Urinary bladder (tissue), 4 donors: ENCODE data around the gene TPP2. TPM values are rescaled to one million over a fixed set of nuclear protein-coding genes. Genes with fewer than 3 reads are reported as not detected.
A peak's percentile ranks its signal among the peaks of the same experiment; 100 is the strongest.

Experiments used
- DNase-seq: peaks from one replicate; pipeline ENCODE4 v3.0.0-alpha.2; 2015; ENCODE audit errors: extremely low spot score
- H3K27ac ChIP-seq: one replicate; pipeline ENCODE4 v1.5.1; 2013; ENCODE audit warnings: low read depth, mild to moderate bottlenecking, moderate library complexity
- H3K36me3 ChIP-seq: one replicate; pipeline ENCODE4 v1.6.1; 2013; ENCODE audit warnings: mild to moderate bottlenecking, moderate library complexity; ENCODE audit not compliant: insufficient read depth
- H3K4me1 ChIP-seq: one replicate; pipeline ENCODE4 v1.6.1; 2013; ENCODE audit warnings: mild to moderate bottlenecking, moderate library complexity; ENCODE audit not compliant: insufficient read depth
- H3K4me3 ChIP-seq: one replicate; pipeline ENCODE4 v1.5.1; 2013; ENCODE audit warnings: low read depth, low read length
- WGBS: extraction: QIAGEN DNeasy Blood & Tissue Kit; methylation state at CpG from one replicate; pipeline ENCODE4 v1.1.7; 2013; 5-methylcytosine and 5-hydroxymethylcytosine counted together
- polyA plus RNA-seq: library from polyadenylated mRNA; stranded (reverse); fragments of 200-250 nt; gene quantifications from one replicate; pipeline ENCODE4 v1.2.3, GENCODE V29; 2013
- total RNA-seq: library from RNA; depleted of rRNA; stranded (reverse); fragments of >200 nt; gene quantifications from one replicate; pipeline ENCODE4 v1.2.3, GENCODE V29; 2014
- donor health status: healthy with polysubstance abuse.
- donor health status: healthy.

The TPP2 gene
- total RNA-seq: 76.1 TPM
- 22.1 TPM for polyA plus RNA-seq

GRCh38 chr13:102596147-102597028 lies at the start of gene TPP2:
Gene TPP2, plus strand, starts transcription at chr13:102596986. Its CDS starts 53 bp downstream, at chr13:102597039.
- peak within 1 kb of the TSS; percentile 99 for H3K27ac ChIP-seq
- no peaks in the 10 kb centered on the region for H3K4me1 ChIP-seq
- no peaks in the 10 kb centered on the region for H3K36me3 ChIP-seq
- under 1% methylated on average over 53 of the region's 53 CpGs for WGBS
- peak within 1 kb of the TSS; percentile 96 for H3K4me3 ChIP-seq
- peak; percentile 90 for DNase-seq

GRCh38 chr13:102548811-102549210 lies 48.0 kb upstream of the TPP2 start:
- H3K4me3 ChIP-seq: no peak overlapping the region
- H3K4me1 ChIP-seq: no peaks in the 10 kb centered on the region
- DNase-seq: no peak
- no peaks in the 10 kb centered on the region for H3K36me3 ChIP-seq
- H3K27ac ChIP-seq: no peak overlapping the region

DNA sequence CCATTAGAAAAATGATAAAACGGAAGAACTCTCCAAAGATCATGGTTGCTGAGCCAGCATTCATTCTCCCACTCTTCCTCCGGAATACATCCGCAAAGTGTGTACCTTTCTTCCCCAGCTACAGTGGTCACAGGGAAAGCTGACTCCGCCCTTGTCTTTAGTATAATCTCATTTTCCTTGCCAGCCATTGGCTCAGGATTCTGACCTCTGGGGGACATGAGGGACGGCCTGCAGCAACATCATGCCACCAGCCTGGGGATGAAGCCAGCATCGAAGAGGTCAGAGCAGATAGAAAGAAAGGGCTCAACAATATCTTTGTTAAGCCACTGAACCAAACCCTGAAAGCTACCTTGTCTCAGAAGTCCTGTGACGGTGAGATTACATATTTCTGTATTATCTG lies 46.3 kb upstream of the TPP2 start:
- Histone ChIP-seq H3K36me3 (no peaks in the 10 kb centered on the region), H3K27ac (no peak overlapping the region), H3K4me1 (no peaks in the 10 kb centered on the region), H3K4me3 (no peak overlapping the region)
- no peak for DNase-seq
- 69% methylated on average over 7 of the region's 7 CpGs for WGBS

DNA sequence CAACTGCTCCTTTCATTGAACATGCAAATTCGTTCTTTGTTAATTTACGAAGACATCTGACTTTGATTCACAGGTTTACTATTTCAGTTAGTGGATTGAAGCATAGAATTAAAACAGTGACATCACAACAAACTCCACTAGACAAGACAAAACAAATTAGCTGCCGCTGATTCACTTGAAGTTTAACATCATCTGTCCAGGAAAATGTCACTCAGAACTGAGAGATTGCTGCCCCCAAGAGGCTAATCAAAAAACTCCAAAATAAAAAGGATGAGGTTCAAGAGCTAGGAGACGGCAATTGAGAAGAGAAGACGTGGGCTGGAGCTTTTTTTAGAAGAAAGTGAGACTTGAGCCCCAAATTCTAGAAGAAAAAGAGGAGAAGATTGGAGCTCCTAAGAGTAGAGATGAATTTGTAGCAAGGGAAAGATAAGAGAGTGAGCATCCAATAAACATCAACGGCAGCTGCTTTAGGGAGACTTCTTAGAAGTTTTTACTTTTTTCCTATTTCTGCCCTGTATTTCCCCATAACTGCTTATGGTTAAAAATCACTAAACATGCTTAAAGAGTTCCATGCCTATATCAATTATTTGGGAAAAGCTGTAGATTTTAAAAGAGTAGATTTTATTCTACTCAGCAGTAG lies 40.8 kb upstream of the TPP2 start:
- Histone ChIP-seq H3K36me3 (no peaks in the 10 kb centered on the region), H3K27ac (no peak overlapping the region), H3K4me3 (no peak overlapping the region), H3K4me1 (no peaks in the 10 kb centered on the region)
- DNase-seq: peak; percentile 8
- 32% methylated on average over 6 of the region's 6 CpGs for WGBS

- no peak overlapping the region for H3K4me3 ChIP-seq
- 64% methylated on average over 3 of the region's 3 CpGs for WGBS
- H3K27ac ChIP-seq: no peak overlapping the region
- no peaks in the 10 kb centered on the region for H3K36me3 ChIP-seq
- no peak for DNase-seq
- H3K4me1 ChIP-seq: no peaks in the 10 kb centered on the region
Measured at GRCh38 chr13:102556806-102557205, 40.0 kb upstream of the TPP2 start.

- Histone ChIP-seq H3K4me3 (no peak overlapping the region), H3K36me3 (no peaks in the 10 kb centered on the region), H3K27ac (no peak overlapping the region), H3K4me1 (no peaks in the 10 kb centered on the region)
- DNase-seq: no peak
- WGBS: 46% methylated on average over 2 of the region's 2 CpGs
Measured at GRCh38 chr13:102558029-102558428, 38.8 kb upstream of the TPP2 start.

DNA sequence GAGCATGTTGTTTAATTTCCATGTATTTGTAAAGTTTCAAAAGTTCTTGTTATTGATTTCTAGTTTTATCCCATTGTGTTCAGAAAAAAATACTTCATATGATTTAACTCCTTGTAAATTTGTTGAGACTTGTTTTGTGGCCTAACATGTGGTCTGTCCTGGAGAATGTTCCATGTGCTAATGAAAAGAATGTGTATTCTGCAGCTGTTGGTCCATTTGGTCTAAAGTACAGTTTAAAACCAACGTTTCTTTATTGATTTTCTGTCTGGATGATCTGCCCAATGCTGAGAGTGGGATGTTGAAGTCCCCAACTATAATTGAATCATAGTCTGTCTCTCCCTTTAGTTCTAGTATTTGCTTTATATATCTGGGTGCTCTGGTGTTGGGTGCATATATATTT lies 34.9 kb upstream of the TPP2 start:
- Histone ChIP-seq H3K4me1 (no peaks in the 10 kb centered on the region), H3K27ac (no peak overlapping the region), H3K36me3 (no peaks in the 10 kb centered on the region), H3K4me3 (no peak overlapping the region)
- DNase-seq: no peak
- WGBS: 51% methylated on average over 1 of the region's 1 CpG

DNA sequence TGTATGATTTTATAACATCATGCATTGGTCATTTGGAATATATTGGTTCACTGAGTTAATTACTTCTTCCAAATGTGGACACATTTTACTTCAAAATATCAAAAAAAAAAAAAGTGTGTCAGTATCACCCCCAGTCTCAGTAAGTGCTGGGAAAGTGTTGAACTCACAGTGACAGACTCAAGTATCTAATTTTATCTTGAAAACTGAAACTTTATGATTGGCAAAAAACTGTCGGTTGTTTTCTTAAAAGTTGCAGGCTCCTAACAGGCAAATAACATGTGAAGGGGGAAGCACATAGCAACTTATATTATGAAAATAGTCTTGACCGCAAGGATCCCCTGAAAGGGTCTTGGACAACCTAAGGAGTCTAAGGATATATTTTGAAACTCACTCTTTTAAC lies 33.5 kb upstream of the TPP2 start:
- 95% methylated on average over 2 of the region's 2 CpGs for WGBS
- no peaks in the 10 kb centered on the region for H3K36me3 ChIP-seq
- no peak overlapping the region for H3K4me3 ChIP-seq
- no peak overlapping the region for H3K27ac ChIP-seq
- no peaks in the 10 kb centered on the region for H3K4me1 ChIP-seq
- no peak for DNase-seq

DNA sequence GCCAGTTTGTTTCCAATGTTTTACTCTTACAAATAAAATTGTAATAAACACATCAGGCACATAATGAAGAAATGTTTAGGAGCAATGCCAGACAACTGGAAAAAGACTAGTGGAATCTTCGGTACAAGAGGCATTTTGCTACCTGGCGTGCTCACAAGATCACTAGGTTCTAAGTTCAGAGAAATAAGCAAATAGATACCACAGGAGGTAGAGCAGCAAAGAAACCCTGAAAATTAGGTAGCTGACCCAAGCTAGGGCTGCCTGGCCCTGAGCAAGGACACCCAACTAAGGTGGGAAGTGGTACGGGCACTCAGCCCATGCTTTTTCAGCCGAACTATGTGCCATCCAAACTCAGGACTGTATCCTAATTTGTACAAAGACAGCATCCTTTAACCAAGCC lies 32.2 kb upstream of the TPP2 start:
- H3K27ac ChIP-seq: no peak overlapping the region
- H3K36me3 ChIP-seq: no peaks in the 10 kb centered on the region
- H3K4me3 ChIP-seq: no peak overlapping the region
- H3K4me1 ChIP-seq: no peaks in the 10 kb centered on the region
- 86% methylated on average over 4 of the region's 4 CpGs for WGBS
- DNase-seq: no peak

DNA sequence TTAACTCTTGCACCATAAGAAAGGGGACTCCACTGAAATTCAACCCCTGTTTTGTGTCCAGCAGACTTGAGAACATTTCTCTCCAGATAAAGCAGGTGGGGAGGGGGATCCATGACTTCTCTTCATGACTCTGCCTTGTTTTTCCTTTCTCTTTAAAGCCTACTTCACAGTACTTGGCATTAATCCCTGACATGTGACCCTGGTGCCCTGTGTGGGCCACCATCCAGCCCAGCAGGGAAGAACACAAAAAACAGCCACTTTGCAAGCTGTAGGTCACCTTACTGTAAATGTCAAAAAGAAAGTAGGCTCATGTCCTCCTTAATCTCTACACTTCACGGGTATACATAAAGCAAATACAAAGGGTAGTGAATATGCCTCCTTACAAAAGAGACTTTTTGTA lies 30.3 kb upstream of the TPP2 start:
- Histone ChIP-seq H3K4me1 (no peaks in the 10 kb centered on the region), H3K27ac (no peak overlapping the region), H3K4me3 (no peak overlapping the region), H3K36me3 (no peaks in the 10 kb centered on the region)
- DNase-seq: no peak
- 59% methylated on average over 1 of the region's 1 CpG for WGBS

- Histone ChIP-seq H3K4me3 (no peak overlapping the region), H3K27ac (no peak overlapping the region), H3K4me1 (no peaks in the 10 kb centered on the region), H3K36me3 (no peaks in the 10 kb centered on the region)
- no peak for DNase-seq
- 73% methylated on average over 4 of the region's 4 CpGs for WGBS
Measured at GRCh38 chr13:102567857-102568256, 28.9 kb upstream of the TPP2 start.

- H3K36me3 ChIP-seq: no peaks in the 10 kb centered on the region
- no peak overlapping the region for H3K27ac ChIP-seq
- DNase-seq: no peak
- H3K4me3 ChIP-seq: no peak overlapping the region
- no peaks in the 10 kb centered on the region for H3K4me1 ChIP-seq
- WGBS: 23% methylated on average over 1 of the region's 1 CpG
Measured at GRCh38 chr13:102569488-102569887, 27.3 kb upstream of the TPP2 start.

DNA sequence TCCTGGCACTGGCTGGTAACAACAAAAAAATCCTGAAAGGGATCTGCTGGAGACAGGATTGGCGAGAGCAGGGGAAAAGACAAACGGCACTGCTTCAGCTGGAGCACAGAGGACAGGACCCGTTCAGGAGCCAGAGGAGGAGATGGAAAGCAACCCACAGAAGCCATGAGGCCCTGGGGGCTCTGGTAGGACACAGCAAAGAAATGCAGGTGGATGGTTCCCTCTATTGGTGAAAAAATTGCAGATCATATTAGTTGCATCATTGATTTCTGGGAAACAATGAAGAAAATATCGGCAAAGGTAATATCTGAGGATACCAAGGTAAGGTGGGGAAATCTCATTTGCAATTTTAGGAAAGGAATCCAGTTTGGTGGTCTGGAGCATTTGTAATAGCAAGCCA lies 25.7 kb upstream of the TPP2 start:
- Histone ChIP-seq H3K4me1 (no peaks in the 10 kb centered on the region), H3K27ac (no peak overlapping the region), H3K36me3 (no peaks in the 10 kb centered on the region), H3K4me3 (no peak overlapping the region)
- no peak for DNase-seq
- WGBS: 49% methylated on average over 4 of the region's 4 CpGs

DNA sequence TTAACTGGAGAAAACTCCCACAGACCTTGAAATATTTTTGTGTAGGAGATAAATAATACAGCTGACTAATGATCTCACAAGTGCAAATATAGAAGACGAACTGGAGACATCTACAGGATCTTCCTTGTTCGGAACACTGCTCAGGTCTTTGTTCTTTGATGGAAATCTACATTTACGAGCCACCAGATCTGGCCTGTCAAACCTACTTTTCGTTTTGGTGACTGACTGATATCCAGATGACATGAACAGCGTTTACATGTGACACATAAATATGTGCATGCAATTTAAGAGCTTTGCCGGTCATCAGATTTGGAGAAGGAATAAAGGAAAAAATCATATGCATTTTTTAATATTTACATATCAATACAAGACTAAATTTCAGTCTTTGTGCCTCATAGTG lies 24.5 kb upstream of the TPP2 start:
- no peak overlapping the region for H3K4me3 ChIP-seq
- no peaks in the 10 kb centered on the region for H3K4me1 ChIP-seq
- H3K36me3 ChIP-seq: no peaks in the 10 kb centered on the region
- WGBS: 45% methylated on average over 6 of the region's 6 CpGs
- H3K27ac ChIP-seq: no peak overlapping the region
- no peak for DNase-seq
